ENCODE results near the gene CTIF. TPM values are rescaled to one million over a fixed set of nuclear protein-coding genes. Genes with fewer than 3 reads are reported as not detected.

Gene CTIF
- total and polyA plus RNA-seq, 2 experiments from 2014 or later: 8.6 to 14.4 TPM

DNA sequence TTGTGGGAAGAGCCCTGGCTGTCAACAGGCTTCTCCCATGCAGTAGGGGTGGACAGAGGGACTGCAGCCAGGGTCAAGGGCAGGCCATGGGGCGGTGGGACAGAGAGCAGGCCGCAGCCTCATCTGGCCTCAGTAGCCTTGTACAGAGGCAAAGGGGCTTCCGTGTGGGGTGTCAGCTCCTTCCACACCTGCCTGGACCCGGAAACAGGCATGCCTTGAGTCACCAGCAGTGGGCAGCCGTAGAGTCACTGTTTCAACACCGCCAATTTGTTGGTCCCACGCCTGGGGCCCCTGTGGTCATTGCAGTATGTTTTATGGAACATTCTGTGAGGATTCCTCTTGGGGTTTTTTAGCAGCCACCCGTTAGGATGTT lies 238.9 kb downstream of the CTIF start:
- DNase-seq (ENCODE audit: low spot score): no peak
- Histone ChIP-seq H3F3A (replicated peaks; ENCODE audit: low read depth) (no peaks in the 10 kb centered on the region), H3K79me2 (replicated peaks; ENCODE audit: insufficient read depth) (0 out of 2 replicates have a peak, but pooled peaks cover under 1% of the 10 kb centered on the region), H3K36me3 (ENCODE audit: insufficient read depth) (no peaks in the 10 kb centered on the region), H3K4me2 (no peak overlapping the region), H3K27ac (ENCODE audit: low read depth) (no peak overlapping the region), H3K4me3 (no peak overlapping the region), H3K27me3 (ENCODE audit: insufficient read depth) (no peaks in the 10 kb centered on the region), H3K9me2 (ENCODE audit: insufficient read depth) (peaks cover under 1% of the 10 kb centered on the region; the same call in 1 of the 2 replicates), H4K20me1 (replicated peaks; ENCODE audit: insufficient read depth) (no peaks in the 10 kb centered on the region; the same call in none of the 2 replicates), H2AFZ (no peak overlapping the region), H3K4me1 (ENCODE audit: insufficient read depth) (no peaks in the 10 kb centered on the region)
- Mint-ChIP-seq H3K36me3 (ENCODE audit: low read depth) (no peaks in the 10 kb centered on the region; the same call in 2 of the 3 replicates), H3K27ac (no peak overlapping the region), H3K4me1 (peaks cover 20% of the 10 kb centered on the region; the same call in 2 of the 3 replicates), H3K9me3 (no peaks in the 10 kb centered on the region; the same call in 2 of the 3 replicates), H3K27me3 (ENCODE audit: insufficient read depth, low read depth, poor library complexity) (peaks cover 10% of the 10 kb centered on the region), H3K4me3 (no peak overlapping the region)
- TF ChIP-seq, protein P1, sequence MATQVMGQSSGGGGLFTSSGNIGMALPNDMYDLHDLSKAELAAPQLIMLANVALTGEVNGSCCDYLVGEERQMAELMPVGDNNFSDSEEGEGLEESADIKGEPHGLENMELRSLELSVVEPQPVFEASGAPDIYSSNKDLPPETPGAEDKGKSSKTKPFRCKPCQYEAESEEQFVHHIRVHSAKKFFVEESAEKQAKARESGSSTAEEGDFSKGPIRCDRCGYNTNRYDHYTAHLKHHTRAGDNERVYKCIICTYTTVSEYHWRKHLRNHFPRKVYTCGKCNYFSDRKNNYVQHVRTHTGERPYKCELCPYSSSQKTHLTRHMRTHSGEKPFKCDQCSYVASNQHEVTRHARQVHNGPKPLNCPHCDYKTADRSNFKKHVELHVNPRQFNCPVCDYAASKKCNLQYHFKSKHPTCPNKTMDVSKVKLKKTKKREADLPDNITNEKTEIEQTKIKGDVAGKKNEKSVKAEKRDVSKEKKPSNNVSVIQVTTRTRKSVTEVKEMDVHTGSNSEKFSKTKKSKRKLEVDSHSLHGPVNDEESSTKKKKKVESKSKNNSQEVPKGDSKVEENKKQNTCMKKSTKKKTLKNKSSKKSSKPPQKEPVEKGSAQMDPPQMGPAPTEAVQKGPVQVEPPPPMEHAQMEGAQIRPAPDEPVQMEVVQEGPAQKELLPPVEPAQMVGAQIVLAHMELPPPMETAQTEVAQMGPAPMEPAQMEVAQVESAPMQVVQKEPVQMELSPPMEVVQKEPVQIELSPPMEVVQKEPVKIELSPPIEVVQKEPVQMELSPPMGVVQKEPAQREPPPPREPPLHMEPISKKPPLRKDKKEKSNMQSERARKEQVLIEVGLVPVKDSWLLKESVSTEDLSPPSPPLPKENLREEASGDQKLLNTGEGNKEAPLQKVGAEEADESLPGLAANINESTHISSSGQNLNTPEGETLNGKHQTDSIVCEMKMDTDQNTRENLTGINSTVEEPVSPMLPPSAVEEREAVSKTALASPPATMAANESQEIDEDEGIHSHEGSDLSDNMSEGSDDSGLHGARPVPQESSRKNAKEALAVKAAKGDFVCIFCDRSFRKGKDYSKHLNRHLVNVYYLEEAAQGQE (IDR thresholded peaks at IDR 0.05; ENCODE audit: unreplicated experiment): no peak
- TF ChIP-seq EZH2phosphoT487 (IDR thresholded peaks at IDR 0.05; ENCODE audit: unreplicated experiment) (no peak), ZNF331 (CRISPR knock-in tag; IDR thresholded peaks at IDR 0.05; ENCODE audit: low read depth) (no peak), ZNF114 (CRISPR knock-in tag; IDR thresholded peaks at IDR 0.05) (no peak), JUNB (IDR thresholded peaks at IDR 0.05; ENCODE audit: unreplicated experiment) (no peak), CREB1 (CRISPR knock-in tag; IDR thresholded peaks at IDR 0.05; ENCODE audit: low read depth) (no peak), NANOG (IDR thresholded peaks at IDR 0.05; ENCODE audit: borderline replicate concordance) (no peak), POLR2AphosphoS5 (IDR thresholded peaks at IDR 0.05; ENCODE audit: low read depth) (no peak), STAT1 (IDR thresholded peaks at IDR 0.05; ENCODE audit: unreplicated experiment) (no peak), EZH2 (IDR thresholded peaks at IDR 0.05; ENCODE audit: low read depth, unreplicated experiment) (no peak)
- TF ChIP-seq, protein P2, sequence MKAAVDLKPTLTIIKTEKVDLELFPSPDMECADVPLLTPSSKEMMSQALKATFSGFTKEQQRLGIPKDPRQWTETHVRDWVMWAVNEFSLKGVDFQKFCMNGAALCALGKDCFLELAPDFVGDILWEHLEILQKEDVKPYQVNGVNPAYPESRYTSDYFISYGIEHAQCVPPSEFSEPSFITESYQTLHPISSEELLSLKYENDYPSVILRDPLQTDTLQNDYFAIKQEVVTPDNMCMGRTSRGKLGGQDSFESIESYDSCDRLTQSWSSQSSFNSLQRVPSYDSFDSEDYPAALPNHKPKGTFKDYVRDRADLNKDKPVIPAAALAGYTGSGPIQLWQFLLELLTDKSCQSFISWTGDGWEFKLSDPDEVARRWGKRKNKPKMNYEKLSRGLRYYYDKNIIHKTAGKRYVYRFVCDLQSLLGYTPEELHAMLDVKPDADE (IDR thresholded peaks at IDR 0.05): no peak
- TF ChIP-seq, protein P3, sequence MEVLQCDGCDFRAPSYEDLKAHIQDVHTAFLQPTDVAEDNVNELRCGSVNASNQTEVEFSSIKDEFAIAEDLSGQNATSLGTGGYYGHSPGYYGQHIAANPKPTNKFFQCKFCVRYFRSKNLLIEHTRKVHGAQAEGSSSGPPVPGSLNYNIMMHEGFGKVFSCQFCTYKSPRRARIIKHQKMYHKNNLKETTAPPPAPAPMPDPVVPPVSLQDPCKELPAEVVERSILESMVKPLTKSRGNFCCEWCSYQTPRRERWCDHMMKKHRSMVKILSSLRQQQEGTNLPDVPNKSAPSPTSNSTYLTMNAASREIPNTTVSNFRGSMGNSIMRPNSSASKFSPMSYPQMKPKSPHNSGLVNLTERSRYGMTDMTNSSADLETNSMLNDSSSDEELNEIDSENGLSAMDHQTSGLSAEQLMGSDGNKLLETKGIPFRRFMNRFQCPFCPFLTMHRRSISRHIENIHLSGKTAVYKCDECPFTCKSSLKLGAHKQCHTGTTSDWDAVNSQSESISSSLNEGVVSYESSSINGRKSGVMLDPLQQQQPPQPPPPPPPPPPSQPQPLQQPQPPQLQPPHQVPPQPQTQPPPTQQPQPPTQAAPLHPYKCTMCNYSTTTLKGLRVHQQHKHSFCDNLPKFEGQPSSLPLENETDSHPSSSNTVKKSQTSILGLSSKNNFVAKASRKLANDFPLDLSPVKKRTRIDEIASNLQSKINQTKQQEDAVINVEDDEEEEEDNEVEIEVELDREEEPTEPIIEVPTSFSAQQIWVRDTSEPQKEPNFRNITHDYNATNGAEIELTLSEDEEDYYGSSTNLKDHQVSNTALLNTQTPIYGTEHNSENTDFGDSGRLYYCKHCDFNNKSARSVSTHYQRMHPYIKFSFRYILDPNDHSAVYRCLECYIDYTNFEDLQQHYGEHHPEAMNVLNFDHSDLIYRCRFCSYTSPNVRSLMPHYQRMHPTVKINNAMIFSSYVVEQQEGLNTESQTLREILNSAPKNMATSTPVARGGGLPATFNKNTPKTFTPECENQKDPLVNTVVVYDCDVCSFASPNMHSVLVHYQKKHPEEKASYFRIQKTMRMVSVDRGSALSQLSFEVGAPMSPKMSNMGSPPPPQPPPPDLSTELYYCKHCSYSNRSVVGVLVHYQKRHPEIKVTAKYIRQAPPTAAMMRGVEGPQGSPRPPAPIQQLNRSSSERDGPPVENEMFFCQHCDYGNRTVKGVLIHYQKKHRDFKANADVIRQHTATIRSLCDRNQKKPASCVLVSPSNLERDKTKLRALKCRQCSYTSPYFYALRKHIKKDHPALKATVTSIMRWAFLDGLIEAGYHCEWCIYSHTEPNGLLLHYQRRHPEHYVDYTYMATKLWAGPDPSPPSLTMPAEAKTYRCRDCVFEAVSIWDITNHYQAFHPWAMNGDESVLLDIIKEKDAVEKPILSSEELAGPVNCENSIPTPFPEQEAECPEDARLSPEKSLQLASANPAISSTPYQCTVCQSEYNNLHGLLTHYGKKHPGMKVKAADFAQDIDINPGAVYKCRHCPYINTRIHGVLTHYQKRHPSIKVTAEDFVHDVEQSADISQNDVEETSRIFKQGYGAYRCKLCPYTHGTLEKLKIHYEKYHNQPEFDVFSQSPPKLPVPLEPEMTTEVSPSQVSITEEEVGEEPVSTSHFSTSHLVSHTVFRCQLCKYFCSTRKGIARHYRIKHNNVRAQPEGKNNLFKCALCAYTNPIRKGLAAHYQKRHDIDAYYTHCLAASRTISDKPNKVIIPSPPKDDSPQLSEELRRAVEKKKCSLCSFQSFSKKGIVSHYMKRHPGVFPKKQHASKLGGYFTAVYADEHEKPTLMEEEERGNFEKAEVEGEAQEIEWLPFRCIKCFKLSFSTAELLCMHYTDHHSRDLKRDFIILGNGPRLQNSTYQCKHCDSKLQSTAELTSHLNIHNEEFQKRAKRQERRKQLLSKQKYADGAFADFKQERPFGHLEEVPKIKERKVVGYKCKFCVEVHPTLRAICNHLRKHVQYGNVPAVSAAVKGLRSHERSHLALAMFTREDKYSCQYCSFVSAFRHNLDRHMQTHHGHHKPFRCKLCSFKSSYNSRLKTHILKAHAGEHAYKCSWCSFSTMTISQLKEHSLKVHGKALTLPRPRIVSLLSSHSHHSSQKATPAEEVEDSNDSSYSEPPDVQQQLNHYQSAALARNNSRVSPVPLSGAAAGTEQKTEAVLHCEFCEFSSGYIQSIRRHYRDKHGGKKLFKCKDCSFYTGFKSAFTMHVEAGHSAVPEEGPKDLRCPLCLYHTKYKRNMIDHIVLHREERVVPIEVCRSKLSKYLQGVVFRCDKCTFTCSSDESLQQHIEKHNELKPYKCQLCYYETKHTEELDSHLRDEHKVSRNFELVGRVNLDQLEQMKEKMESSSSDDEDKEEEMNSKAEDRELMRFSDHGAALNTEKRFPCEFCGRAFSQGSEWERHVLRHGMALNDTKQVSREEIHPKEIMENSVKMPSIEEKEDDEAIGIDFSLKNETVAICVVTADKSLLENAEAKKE (CRISPR knock-in tag; IDR thresholded peaks at IDR 0.05): no peak
- TF ChIP-seq, protein P4, sequence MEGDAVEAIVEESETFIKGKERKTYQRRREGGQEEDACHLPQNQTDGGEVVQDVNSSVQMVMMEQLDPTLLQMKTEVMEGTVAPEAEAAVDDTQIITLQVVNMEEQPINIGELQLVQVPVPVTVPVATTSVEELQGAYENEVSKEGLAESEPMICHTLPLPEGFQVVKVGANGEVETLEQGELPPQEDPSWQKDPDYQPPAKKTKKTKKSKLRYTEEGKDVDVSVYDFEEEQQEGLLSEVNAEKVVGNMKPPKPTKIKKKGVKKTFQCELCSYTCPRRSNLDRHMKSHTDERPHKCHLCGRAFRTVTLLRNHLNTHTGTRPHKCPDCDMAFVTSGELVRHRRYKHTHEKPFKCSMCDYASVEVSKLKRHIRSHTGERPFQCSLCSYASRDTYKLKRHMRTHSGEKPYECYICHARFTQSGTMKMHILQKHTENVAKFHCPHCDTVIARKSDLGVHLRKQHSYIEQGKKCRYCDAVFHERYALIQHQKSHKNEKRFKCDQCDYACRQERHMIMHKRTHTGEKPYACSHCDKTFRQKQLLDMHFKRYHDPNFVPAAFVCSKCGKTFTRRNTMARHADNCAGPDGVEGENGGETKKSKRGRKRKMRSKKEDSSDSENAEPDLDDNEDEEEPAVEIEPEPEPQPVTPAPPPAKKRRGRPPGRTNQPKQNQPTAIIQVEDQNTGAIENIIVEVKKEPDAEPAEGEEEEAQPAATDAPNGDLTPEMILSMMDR (conservative IDR thresholded peaks at IDR 0.05; ENCODE audit: low read depth in 2 of 2): no peak
- ATAC-seq: no peak
